Activated naive CD4-positive, alpha-beta T cell treated with anti-CD3 and anti-CD28 coated beads, Interleukin-2, amount 50 U/mL, for 16 hours (primary cell): Measurements from ENCODE around the gene DACH1.

ENCODE experiments used
- DNase-seq: peaks from one replicate; pipeline ENCODE4 v3.0.0-alpha.2; 2020

The DACH1 gene

GRCh38 chr13:71618159-71618558 is 248.8 kb downstream of the DACH1 start:
- no peak for DNase-seq

- DNase-seq, result no peak
These were observed 249.7 kb downstream of the DACH1 start for GRCh38 chr13:71617265-71617664.

- no peak for DNase-seq
These were observed 253.8 kb downstream of the DACH1 start for GRCh38 chr13:71613066-71613745.

DNA sequence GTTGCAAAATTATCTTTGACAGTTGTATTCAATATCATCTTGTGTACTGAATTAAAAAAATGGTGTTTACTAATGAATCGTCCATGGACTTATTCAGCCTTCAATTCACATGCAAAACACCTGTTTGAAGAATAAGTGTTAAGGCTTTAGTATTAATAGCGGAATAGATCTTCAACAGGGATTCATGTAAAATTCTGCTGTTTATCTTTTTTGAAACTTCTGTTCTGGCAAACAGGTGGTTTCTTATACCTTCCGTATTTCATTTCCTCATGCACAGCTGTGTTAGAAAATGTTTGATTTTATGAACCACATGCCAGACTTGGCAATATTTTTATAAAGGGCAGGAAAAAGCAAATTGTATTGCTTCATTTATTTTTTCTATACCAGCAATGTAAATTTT is 255.7 kb downstream of the DACH1 start:
- no peak for DNase-seq

DNA sequence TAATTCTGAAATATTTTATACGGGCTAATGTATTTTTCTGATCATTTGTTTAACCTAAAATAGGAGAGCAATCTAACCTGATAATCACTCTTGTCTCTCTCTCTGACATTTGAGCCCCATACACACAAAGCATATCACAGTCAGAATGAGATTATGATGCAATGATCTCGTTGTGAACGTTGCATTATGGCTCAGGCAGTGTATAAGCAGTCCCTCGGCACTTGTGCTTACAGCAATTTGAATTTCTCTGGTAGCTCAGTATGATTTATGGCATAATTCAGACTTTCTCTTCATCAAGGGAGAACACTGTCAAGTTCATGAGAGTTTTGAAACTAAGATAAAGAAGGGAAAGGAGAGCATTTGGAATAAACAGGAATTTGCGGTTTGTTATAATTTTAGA is 256.1 kb downstream of the DACH1 start:
- DNase-seq, result no peak

- DNase-seq, result no peak
These were observed 257.7 kb downstream of the DACH1 start for GRCh38 chr13:71609271-71609670.

- DNase-seq, result no peak
These were observed 259.4 kb downstream of the DACH1 start for GRCh38 chr13:71607575-71607974.

DNA sequence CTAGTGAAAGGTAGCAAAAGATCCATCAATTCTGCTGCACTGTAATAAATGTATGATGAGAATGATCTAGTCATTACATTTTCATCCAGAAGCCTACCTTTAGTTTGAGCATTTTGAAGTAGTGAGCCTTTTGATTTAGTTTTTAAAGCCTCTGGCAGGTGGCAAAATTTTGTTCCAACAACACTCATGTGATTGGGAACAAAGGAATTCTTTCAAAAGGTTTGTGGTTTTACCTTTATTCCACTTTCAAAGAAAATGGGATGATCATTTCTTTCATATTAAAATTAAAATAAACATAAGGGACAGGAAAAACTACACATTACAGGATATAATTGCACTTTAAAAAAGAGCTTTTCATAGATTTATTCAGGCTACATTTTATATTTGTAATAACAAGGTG is 260.2 kb downstream of the DACH1 start:
- no peak for DNase-seq

DNA sequence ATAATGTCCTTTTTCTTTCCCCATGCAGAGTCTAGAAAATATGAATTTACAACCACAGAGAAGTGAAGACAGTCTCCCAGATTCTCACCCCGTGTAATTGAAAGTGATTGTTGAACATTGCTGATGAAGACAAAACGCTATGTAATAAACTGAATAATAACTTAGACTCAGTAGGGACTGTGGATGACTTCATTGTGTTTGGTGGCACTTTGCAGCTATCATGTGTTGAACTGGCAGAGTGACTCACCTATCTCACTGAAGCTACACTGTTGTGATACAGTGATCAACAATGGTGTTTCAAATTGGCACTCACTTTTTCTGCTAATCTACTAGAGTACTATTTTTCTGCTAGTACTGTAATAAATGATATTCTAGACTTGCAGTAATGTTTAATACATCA is 261.3 kb downstream of the DACH1 start:
- no peak for DNase-seq

- DNase-seq, result no peak
These were observed 263.7 kb downstream of the DACH1 start for GRCh38 chr13:71603255-71603654.

DNA sequence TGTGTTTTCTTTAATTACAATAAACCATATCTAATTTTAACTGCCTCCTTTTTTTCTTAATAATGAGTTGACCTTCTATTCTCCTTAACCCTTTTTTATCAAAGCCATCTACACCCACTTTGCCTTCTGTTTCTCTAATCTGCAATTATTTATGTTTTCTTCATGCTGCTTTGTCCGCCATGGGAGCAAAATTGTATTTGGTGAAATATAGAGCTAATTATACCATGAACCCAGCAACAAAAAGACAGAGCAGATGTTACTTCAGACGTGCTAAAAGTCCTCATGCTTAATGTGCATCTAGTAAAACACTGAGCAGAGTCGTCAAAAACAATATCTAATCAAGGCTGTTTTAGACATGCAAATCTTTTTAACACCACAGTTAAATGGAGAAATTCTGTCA is 264.7 kb downstream of the DACH1 start:
- no peak for DNase-seq

- DNase-seq, result no peak
These were observed 269.9 kb downstream of the DACH1 start for GRCh38 chr13:71597150-71597549.

DNA sequence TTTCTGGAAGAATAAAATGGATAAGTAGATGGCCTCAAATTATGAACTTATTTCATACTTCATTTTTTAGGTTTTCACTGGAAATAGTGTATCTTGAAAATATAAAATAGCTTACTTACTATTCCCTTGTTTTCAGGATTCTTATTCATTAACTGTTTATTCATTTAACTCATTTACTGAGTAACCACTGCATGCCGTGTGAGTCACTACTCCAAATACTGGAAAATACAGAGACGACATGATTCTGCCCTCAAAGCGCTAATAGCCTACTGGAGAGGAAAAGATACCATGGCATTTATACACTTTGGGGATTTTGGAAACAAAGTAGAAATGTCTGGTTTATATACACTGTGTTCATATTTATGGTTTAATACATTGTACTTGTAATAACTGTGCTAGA is 270.9 kb downstream of the DACH1 start:
- no peak for DNase-seq

DNA sequence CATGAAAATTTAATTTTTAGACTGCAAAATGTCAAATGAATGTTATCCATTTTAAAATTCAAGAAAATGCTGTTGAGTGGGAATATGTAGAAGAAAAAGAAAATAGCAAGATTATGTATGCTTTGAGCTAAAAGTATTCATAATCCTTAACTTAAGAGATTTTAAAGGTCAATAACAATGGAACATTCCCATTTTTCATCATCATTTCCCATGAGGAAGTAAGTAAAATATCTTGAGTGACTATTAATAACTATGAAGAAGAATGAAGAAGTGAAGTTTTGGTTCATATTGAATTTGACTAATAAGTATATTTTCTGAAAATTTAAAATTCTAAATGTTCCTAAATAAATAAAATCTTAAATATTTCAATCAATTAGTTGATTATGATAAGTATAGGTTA is 273.4 kb downstream of the DACH1 start:
- no peak for DNase-seq

- no peak for DNase-seq
These were observed 275.6 kb downstream of the DACH1 start for GRCh38 chr13:71591374-71591773.

DNA sequence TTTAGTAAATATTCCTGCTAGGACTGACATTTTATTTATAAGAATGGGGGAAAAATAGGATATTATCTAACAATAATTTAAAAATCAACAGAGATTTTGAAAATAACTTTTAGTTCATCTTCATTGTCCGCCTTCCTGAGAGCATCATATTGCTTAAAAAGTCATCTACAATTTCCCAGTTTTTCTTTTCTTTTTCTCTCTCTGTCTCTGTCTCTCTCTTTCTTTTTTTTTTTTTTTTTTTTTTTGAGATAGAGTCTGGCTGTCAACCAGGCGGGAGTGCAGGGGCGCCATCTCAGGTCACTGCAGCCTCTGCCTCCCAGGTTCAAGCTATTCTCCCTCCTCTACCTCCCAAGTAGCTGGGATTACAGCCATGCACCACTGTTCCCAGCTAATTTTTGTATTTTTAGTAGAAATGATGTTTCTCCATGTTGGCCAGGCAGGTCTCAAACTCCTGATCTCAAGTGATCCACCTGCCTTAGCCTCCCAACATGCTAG is 276.3 kb downstream of the DACH1 start:
- no peak for DNase-seq

DNA sequence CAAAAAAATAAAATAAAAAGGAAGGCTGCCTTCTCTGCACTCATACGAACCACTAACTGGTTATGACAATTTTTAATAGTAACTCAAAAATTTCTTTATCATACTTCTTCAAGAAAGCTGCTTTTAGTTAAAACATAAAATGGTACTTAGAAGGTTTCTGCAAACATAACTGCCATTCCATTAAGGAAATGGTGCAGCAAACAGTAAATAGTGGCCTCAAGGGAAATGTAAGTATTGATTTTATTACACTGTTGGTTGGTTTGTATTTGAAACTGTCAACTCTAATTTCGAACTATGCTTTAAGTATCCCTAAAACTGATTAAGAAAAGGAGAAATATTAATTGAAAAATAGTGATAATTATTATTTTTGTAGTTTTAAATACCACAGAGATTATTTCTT is 278.0 kb downstream of the DACH1 start:
- DNase-seq, result no peak

DNA sequence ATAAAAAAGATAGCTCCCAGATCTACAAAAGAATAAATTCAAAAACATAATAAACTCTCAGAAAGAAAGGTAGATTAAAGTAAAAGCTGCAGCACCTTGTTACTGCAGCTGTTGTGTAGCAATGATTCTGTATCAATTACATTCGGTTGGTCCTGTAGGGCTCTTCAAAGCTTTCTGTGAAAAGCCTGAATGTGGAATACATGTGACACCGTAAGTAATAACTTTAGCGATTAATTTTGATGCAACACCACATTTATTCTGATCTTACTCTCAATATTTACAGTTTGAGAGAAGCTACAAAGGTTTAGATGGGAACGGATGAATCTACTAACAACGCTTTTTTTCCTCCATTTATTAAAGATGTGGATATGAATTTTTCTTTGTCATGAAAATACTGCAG is 279.2 kb downstream of the DACH1 start:
- DNase-seq, result no peak

GRCh38 chr13:71587193-71587592 is 279.8 kb downstream of the DACH1 start:
- no peak for DNase-seq

- no peak for DNase-seq
These were observed 283.4 kb downstream of the DACH1 start for GRCh38 chr13:71583581-71583980.

DNA sequence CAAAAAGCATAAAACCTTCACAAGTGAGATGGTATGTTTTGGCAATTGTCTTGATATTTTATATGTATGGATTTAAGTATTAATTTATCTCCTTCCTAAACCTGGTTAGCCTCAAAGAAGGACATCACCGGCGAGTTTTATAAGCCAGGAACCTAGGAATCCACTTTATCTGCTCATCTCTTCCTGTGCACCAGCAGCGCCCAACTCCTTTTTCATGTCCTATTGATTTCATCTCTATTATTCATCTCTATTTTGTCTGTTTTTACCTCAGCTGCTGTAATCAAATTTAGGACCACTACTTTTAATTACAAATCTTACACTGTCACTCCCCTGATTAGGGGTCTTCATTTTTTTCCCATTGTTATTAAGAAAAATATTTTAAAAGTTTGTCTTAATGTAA is 286.4 kb downstream of the DACH1 start:
- DNase-seq, result no peak

DNA sequence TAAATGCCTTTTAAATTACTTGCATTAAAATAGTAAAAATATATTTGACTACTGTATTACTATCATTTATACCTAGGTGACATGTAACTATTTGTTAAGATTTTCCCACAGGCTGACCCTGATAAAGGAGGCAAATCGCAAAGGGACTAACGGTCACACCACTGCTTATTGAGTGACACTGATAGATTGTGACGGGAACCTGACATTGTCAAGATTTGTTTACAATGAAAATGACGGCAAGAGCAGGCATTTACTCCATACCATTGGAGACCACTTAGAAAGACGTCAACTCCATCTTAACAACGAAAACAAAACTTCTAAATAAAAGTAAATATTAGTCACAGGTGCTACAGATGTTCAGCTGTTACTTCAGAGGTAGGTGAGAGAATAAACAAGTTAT is 289.0 kb downstream of the DACH1 start:
- DNase-seq, result no peak

DNA sequence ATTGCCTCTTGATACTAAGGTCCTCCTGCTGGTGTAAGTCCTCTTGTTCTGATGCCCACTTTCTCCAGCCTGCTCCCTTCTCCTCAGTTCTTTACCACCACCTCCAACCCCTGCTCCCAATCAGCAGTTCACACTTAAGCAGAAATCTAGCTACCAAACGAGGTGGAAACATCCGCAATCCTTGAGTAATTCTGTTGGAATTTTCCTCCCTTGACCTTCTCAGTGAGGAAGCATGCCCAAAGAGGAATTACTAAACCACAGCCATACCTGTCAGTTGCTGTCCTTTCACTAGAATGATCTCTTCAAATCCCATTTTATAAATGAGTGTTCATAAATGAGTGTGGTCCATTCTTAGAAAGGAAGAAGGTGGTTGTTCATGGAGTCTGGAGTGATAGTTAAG is 289.9 kb downstream of the DACH1 start:
- no peak for DNase-seq

- DNase-seq, result no peak
These were observed 290.4 kb downstream of the DACH1 start for GRCh38 chr13:71576571-71576970.

- DNase-seq, result no peak
These were observed 320.1 kb downstream of the DACH1 start for GRCh38 chr13:71546881-71547280.
